ENCODE data around the gene ZCCHC14.

The ZCCHC14 gene

DNA sequence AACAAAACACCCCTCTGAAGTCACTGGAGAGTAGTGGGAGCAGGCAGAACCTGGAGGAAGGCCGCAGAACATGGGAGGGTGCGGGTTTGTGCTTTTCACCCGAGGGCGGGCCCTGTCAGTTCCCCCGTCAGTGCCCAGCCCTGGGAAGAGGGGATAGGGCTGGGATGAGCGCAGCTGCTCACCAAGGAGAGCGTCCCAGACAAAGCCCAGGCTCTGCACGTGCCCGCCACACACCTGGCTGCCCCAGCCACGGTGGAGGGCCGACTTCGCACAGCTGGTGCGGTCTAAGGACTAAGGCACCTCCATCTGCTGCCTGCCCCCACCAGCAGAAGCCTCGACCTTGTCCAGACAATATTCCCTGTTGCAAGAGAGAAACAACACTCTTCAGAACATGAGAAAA lies 39.5 kb downstream of the ZCCHC14 start:
- H3K4me3 ChIP-seq (ENCODE audit: low read length): no peak overlapping the region
- no peak for TF ChIP-seq EZH2phosphoT487 (IDR thresholded peaks at IDR 0.05; ENCODE audit: borderline replicate concordance, low read length)
- TF ChIP-seq CTCF (IDR thresholded peaks at IDR 0.05; ENCODE audit: low read depth, low read length, poor library complexity, severe bottlenecking): no peak
- H3K9me3 ChIP-seq (ENCODE audit: control insufficient read depth, insufficient read depth, low read length): no peaks in the 10 kb centered on the region
- H3K27me3 ChIP-seq (ENCODE audit: control insufficient read depth, low read length): no peaks in the 10 kb centered on the region; the same call in 1 of the 2 replicates
- no peaks in the 10 kb centered on the region for H3F3A ChIP-seq (ENCODE audit: control insufficient read depth, insufficient read depth)
- no peaks in the 10 kb centered on the region for H4K20me1 ChIP-seq (ENCODE audit: control insufficient read depth, insufficient read depth, low read depth, low read length)
- no peaks in the 10 kb centered on the region for H3K36me3 ChIP-seq (ENCODE audit: control insufficient read depth, low read length)
- H3K79me2 ChIP-seq (ENCODE audit: control insufficient read depth, low read length): no peaks in the 10 kb centered on the region
- no peaks in the 10 kb centered on the region for H3K4me1 ChIP-seq (ENCODE audit: control insufficient read depth, low read length)
- no peak overlapping the region for H3K4me2 ChIP-seq (ENCODE audit: low read length)
- no peaks in the 10 kb centered on the region for H3K9me2 ChIP-seq (replicated peaks; ENCODE audit: control insufficient read depth, low read length)
- no peak overlapping the region for H3K27ac ChIP-seq (ENCODE audit: low read depth, low read length)

- no peak overlapping the region for H3K27ac ChIP-seq (ENCODE audit: low read depth, low read length)
- no peaks in the 10 kb centered on the region for H3F3A ChIP-seq (ENCODE audit: control insufficient read depth, insufficient read depth)
- no peak overlapping the region for H3K4me2 ChIP-seq (ENCODE audit: low read length)
- H4K20me1 ChIP-seq (ENCODE audit: control insufficient read depth, insufficient read depth, low read depth, low read length): no peaks in the 10 kb centered on the region
- H3K4me3 ChIP-seq (ENCODE audit: low read length): no peak overlapping the region
- H3K36me3 ChIP-seq (ENCODE audit: control insufficient read depth, low read length): no peaks in the 10 kb centered on the region
- no peak for TF ChIP-seq EZH2phosphoT487 (IDR thresholded peaks at IDR 0.05; ENCODE audit: borderline replicate concordance, low read length)
- TF ChIP-seq CTCF (IDR thresholded peaks at IDR 0.05; ENCODE audit: low read depth, low read length, poor library complexity, severe bottlenecking): no peak
- no peaks in the 10 kb centered on the region for H3K79me2 ChIP-seq (ENCODE audit: control insufficient read depth, low read length)
- no peaks in the 10 kb centered on the region for H3K4me1 ChIP-seq (ENCODE audit: control insufficient read depth, low read length)
- no peaks in the 10 kb centered on the region for H3K9me2 ChIP-seq (replicated peaks; ENCODE audit: control insufficient read depth, low read length)
- H3K27me3 ChIP-seq (ENCODE audit: control insufficient read depth, low read length): no peaks in the 10 kb centered on the region; the same call in 1 of the 2 replicates
- H3K9me3 ChIP-seq (ENCODE audit: control insufficient read depth, insufficient read depth, low read length): no peaks in the 10 kb centered on the region
Observed at GRCh38 chr16:87451563-87452210, 41.1 kb downstream of the ZCCHC14 start.

DNA sequence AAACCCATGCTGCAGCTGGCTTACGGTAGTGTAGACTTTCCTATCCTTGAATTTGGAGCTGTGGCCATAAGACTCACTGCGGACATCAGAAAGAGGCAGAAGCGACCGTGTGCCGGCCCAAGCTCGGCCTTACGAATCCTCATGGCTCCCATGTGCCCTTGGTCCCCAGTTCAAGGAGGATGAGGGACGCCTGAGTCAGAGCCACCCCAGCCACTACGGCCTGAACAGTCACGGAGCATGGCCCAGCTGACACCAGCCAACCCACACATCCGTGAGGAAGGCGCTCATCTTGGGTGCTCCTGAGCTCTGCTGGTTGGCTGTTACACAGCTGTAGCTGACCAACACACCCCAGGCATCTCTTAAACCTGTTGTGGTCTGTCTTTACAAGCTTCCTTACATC lies 44.0 kb downstream of the ZCCHC14 start:
- Histone ChIP-seq H3K79me2 (ENCODE audit: control insufficient read depth, low read length) (no peaks in the 10 kb centered on the region), H3K9me3 (ENCODE audit: control insufficient read depth, insufficient read depth, low read length) (no peaks in the 10 kb centered on the region), H3K9me2 (replicated peaks; ENCODE audit: control insufficient read depth, low read length) (no peaks in the 10 kb centered on the region), H4K20me1 (ENCODE audit: control insufficient read depth, insufficient read depth, low read depth, low read length) (no peaks in the 10 kb centered on the region), H3F3A (ENCODE audit: control insufficient read depth, insufficient read depth) (no peaks in the 10 kb centered on the region), H3K36me3 (ENCODE audit: control insufficient read depth, low read length) (no peaks in the 10 kb centered on the region), H3K27me3 (ENCODE audit: control insufficient read depth, low read length) (no peaks in the 10 kb centered on the region), H3K4me1 (ENCODE audit: control insufficient read depth, low read length) (no peaks in the 10 kb centered on the region), H3K4me2 (ENCODE audit: low read length) (no peak overlapping the region), H3K4me3 (ENCODE audit: low read length) (no peak overlapping the region), H3K27ac (ENCODE audit: low read depth, low read length) (no peak overlapping the region)
- TF ChIP-seq CTCF (IDR thresholded peaks at IDR 0.05; ENCODE audit: low read depth, low read length, poor library complexity, severe bottlenecking) (no peak), EZH2phosphoT487 (IDR thresholded peaks at IDR 0.05; ENCODE audit: borderline replicate concordance, low read length) (no peak)

Measured in DOHH2 (cell line).